Glutamatergic neuron (in vitro differentiated cells): ENCODE data around the gene POLQ. TPM values are rescaled to one million over a fixed set of nuclear protein-coding genes. Genes with fewer than 3 reads are reported as not detected.
"Not testable (repeated sequence)": the region's sequence is repeated elsewhere in the genome, so short reads cannot be mapped to it uniquely, and the experiment has no call there.

Experiments
- DNase-seq: peaks from one replicate; pipeline ENCODE4 v3.0.0; 2022
- H3K27ac Mint-ChIP-seq: one replicate; pipeline ENCODE4 v1.8.0; 2020; ENCODE audit warnings: mild to moderate bottlenecking, mixed read lengths, inconsistent platforms; ENCODE audit not compliant: unreplicated experiment
- H3K27me3 Mint-ChIP-seq: one replicate; pipeline ENCODE4 v1.8.0; 2020; ENCODE audit warnings: mild to moderate bottlenecking, moderate library complexity, mixed read lengths, inconsistent platforms; ENCODE audit not compliant: unreplicated experiment
- H3K36me3 Mint-ChIP-seq: one replicate; pipeline ENCODE4 v1.8.0; 2020; ENCODE audit warnings: mild to moderate bottlenecking, mixed read lengths, inconsistent platforms; ENCODE audit not compliant: unreplicated experiment
- H3K4me1 Mint-ChIP-seq: one replicate; pipeline ENCODE4 v1.8.0; 2020; ENCODE audit warnings: mild to moderate bottlenecking, low read depth, mixed read lengths, inconsistent platforms; ENCODE audit not compliant: unreplicated experiment
- H3K4me3 Mint-ChIP-seq: one replicate; pipeline ENCODE4 v1.8.0; 2020; ENCODE audit warnings: mild to moderate bottlenecking, mixed read lengths, inconsistent platforms; ENCODE audit not compliant: unreplicated experiment
- H3K9me3 Mint-ChIP-seq: one replicate; pipeline ENCODE4 v1.8.0; 2020; ENCODE audit warnings: mild to moderate bottlenecking, moderate library complexity, mixed read lengths, inconsistent platforms; ENCODE audit not compliant: unreplicated experiment
- CTCF ChIP-seq: fragments of 200-600 bp; sonication (generic); IDR thresholded peaks from one replicate; pipeline ENCODE4 v1.5.0; 2021; ENCODE audit not compliant: partially characterized antibody, unreplicated experiment
- long read RNA-seq: library from polyadenylated mRNA; unstranded; transcript quantifications from one replicate; pipeline ENCODE4 v2.0.0, GENCODE V29; 2020; ENCODE audit not compliant: unreplicated experiment
- total RNA-seq: library from RNA; stranded (reverse); fragmentation: NEBNext Ultra II Directional; extraction: Animal tissue kit (Norgen Biotek cat#: 25700); gene quantifications from one replicate; pipeline ENCODE4 v1.2.1, GENCODE V29; 2021; ENCODE audit not compliant: unreplicated experiment

POLQ gene
- total RNA-seq = 2.4 TPM
- long read RNA-seq = 0 reads

GRCh38 chr3:121545574-121546455, at the start of gene POLQ:
POLQ (minus strand) TSS chr3:121545988; CDS start chr3:121545877, 111 bp downstream.
- peak; percentile 87 for DNase-seq
- peak within 1 kb of the TSS; percentile 21 for H3K27ac Mint-ChIP-seq
- TF ChIP-seq CTCF = no peak
- no peaks in the 10 kb centered on the region for H3K27me3 Mint-ChIP-seq
- H3K36me3 Mint-ChIP-seq = no peaks in the 10 kb centered on the region
- H3K9me3 Mint-ChIP-seq = no peaks in the 10 kb centered on the region
- peaks cover 7% of the 10 kb centered on the region for H3K4me1 Mint-ChIP-seq
- H3K4me3 Mint-ChIP-seq = peak within 1 kb of the TSS; percentile 91

GRCh38 chr3:121594850-121595249, 49.1 kb upstream of the POLQ start:
- H3K27me3 Mint-ChIP-seq = peaks cover 3% of the 10 kb centered on the region
- H3K36me3 Mint-ChIP-seq = no peaks in the 10 kb centered on the region

GRCh38 chr3:121593806-121594205, 48.0 kb upstream of the POLQ start:
- not testable (repeated sequence) for H3K36me3 Mint-ChIP-seq, H3K27me3 Mint-ChIP-seq, H3K4me3 Mint-ChIP-seq, H3K4me1 Mint-ChIP-seq, H3K9me3 Mint-ChIP-seq, DNase-seq
- peak overlapping the region; percentile 74 for H3K27ac Mint-ChIP-seq

More at GRCh38 chr3:121594850-121595249, 49.1 kb upstream of the POLQ start:
- H3K9me3 Mint-ChIP-seq = peaks cover 4% of the 10 kb centered on the region
- no peak overlapping the region for H3K27ac Mint-ChIP-seq
- no peak overlapping the region for H3K4me3 Mint-ChIP-seq
- no peak for DNase-seq
- peaks cover 9% of the 10 kb centered on the region for H3K4me1 Mint-ChIP-seq
- no peak for TF ChIP-seq CTCF

- peaks cover 3% of the 10 kb centered on the region for H3K27me3 Mint-ChIP-seq
- peak within 1 kb of the TSS; percentile 74 for H3K27ac Mint-ChIP-seq
- peak within 1 kb of the TSS; percentile 69 for H3K4me3 Mint-ChIP-seq
- H3K36me3 Mint-ChIP-seq = no peaks in the 10 kb centered on the region
- TF ChIP-seq CTCF = no peak
- peaks cover 9% of the 10 kb centered on the region for H3K4me1 Mint-ChIP-seq
- peaks cover 4% of the 10 kb centered on the region for H3K9me3 Mint-ChIP-seq
- peak; percentile 62 for DNase-seq
These were observed 47.3 kb upstream of the POLQ start, which contains the start of gene FBXO40 for GRCh38 chr3:121592856-121593702. FBXO40 (plus strand) TSS chr3:121593379; CDS start chr3:121620576, 27,197 bp downstream.

GRCh38 chr3:121584418-121584817, 38.6 kb upstream of the POLQ start:
- Mint-ChIP-seq H3K4me3 (no peak overlapping the region), H3K4me1 (no peaks in the 10 kb centered on the region), H3K27me3 (no peaks in the 10 kb centered on the region), H3K9me3 (no peaks in the 10 kb centered on the region), H3K36me3 (no peaks in the 10 kb centered on the region), H3K27ac (no peak overlapping the region)
- DNase-seq = no peak
- no peak for TF ChIP-seq CTCF
